KOPT-K1 (cell line): ENCODE data around the gene OR52B6.

Experiments used
- H3K27ac ChIP-seq: fragments of 200-600 bp; sonication (generic); 2 replicates; pipeline ENCODE4 v1.5.1; 2016; ENCODE audit warnings: antibody characterized with exemption, mild to moderate bottlenecking, low read depth, low read length; ENCODE audit not compliant: poor library complexity, severe bottlenecking
- H3K36me3 ChIP-seq: fragments of 200-600 bp; sonication (generic); 2 replicates; pipeline ENCODE4 v1.5.1; 2017; ENCODE audit warnings: antibody characterized with exemption, mild to moderate bottlenecking, low read length, moderate library complexity; ENCODE audit not compliant: insufficient read depth
- H3K9me3 ChIP-seq: fragments of 200-600 bp; sonication (generic); 2 replicates; pipeline ENCODE4 v1.5.1; 2017; ENCODE audit warnings: antibody characterized with exemption, low read length, mild to moderate bottlenecking; ENCODE audit not compliant: insufficient read depth, poor library complexity, severe bottlenecking

The OR52B6 gene

GRCh38 chr11:5610446-5610845 is 29.8 kb downstream of the OR52B6 start:
- Histone ChIP-seq H3K36me3 (no peaks in the 10 kb centered on the region), H3K9me3 (no peaks in the 10 kb centered on the region), H3K27ac (no peak overlapping the region)

GRCh38 chr11:5611627-5612026 is 30.9 kb downstream of the OR52B6 start:
- Histone ChIP-seq H3K27ac (no peak overlapping the region), H3K9me3 (no peaks in the 10 kb centered on the region), H3K36me3 (no peaks in the 10 kb centered on the region)

- no peaks in the 10 kb centered on the region for H3K9me3 ChIP-seq
- H3K27ac ChIP-seq = no peak overlapping the region
- no peaks in the 10 kb centered on the region for H3K36me3 ChIP-seq
Measured at GRCh38 chr11:5618807-5619206, 38.1 kb downstream of the OR52B6 start.

GRCh38 chr11:5620651-5621521 is 40.2 kb downstream of the OR52B6 start:
- Histone ChIP-seq H3K27ac (no peak overlapping the region), H3K36me3 (no peaks in the 10 kb centered on the region), H3K9me3 (no peaks in the 10 kb centered on the region)

- Histone ChIP-seq H3K9me3 (no peaks in the 10 kb centered on the region), H3K27ac (no peak overlapping the region), H3K36me3 (no peaks in the 10 kb centered on the region)
Measured at GRCh38 chr11:5621580-5621979, 40.9 kb downstream of the OR52B6 start.

GRCh38 chr11:5622802-5623201 is 42.1 kb downstream of the OR52B6 start:
- Histone ChIP-seq H3K9me3 (no peaks in the 10 kb centered on the region), H3K36me3 (no peaks in the 10 kb centered on the region), H3K27ac (no peak overlapping the region)

- peak within 1 kb of the TSS; percentile 68 for H3K27ac ChIP-seq
- H3K9me3 ChIP-seq = no peaks in the 10 kb centered on the region
- H3K36me3 ChIP-seq = no peaks in the 10 kb centered on the region
Measured at GRCh38 chr11:5624489-5625279, 44.0 kb downstream of the OR52B6 start, which contains the start of gene TRIM34. Gene TRIM34, plus strand, starts transcription at chr11:5625001. Its CDS starts 7,331 bp downstream, at chr11:5632332.

- Histone ChIP-seq H3K36me3 (no peaks in the 10 kb centered on the region), H3K27ac (peak overlapping the region; percentile 68), H3K9me3 (no peaks in the 10 kb centered on the region)
Measured at GRCh38 chr11:5625281-5625680, 44.6 kb downstream of the OR52B6 start.

- no peaks in the 10 kb centered on the region for H3K9me3 ChIP-seq
- H3K36me3 ChIP-seq = no peaks in the 10 kb centered on the region
- H3K27ac ChIP-seq = no peak overlapping the region
Measured at GRCh38 chr11:5626196-5626595, 45.5 kb downstream of the OR52B6 start.

- Histone ChIP-seq H3K9me3 (no peaks in the 10 kb centered on the region), H3K36me3 (no peaks in the 10 kb centered on the region), H3K27ac (no peak overlapping the region)
Measured at GRCh38 chr11:5631417-5631816, 50.7 kb downstream of the OR52B6 start.
